ENCODE data around the gene OR3A2. TPM values are rescaled to one million over a fixed set of nuclear protein-coding genes. Genes with fewer than 3 reads are reported as not detected.
"Not testable (repeated sequence)": the region's sequence is repeated elsewhere in the genome, so short reads cannot be mapped to it uniquely, and the experiment has no call there.

The OR3A2 gene
- polyA plus RNA-seq, 2 donors = not detected

- not testable (repeated sequence) for H3K36me3 ChIP-seq (ENCODE audit: control insufficient read depth in 2 of 2, insufficient read depth in 2 of 2, low read length in 1 of 2); H3K9me3 ChIP-seq (ENCODE audit: control insufficient read depth in 2 of 2, insufficient read depth in 1 of 2, low read depth in 1 of 2, low read length in 1 of 2); H3K4me3 ChIP-seq (ENCODE audit: low read depth in 1 of 2, low read length in 2 of 2); H3K4me1 ChIP-seq (ENCODE audit: control insufficient read depth in 2 of 2, insufficient read depth in 2 of 2, low read length in 1 of 2); H3K27ac ChIP-seq (ENCODE audit: low read depth in 2 of 2, low read length in 1 of 2); H3K27me3 ChIP-seq (ENCODE audit: control insufficient read depth in 1 of 2, insufficient read depth in 2 of 2, low read length in 2 of 2)
- WGBS, 2 donors = 94 to 100% methylated on average over 1 of the region's 2 CpGs
Measured at GRCh38 chr17:3249013-3249412, 137.1 kb downstream of the OR3A2 start.

GRCh38 chr17:3244841-3245240 lies 141.3 kb downstream of the OR3A2 start:
- H3K4me1 ChIP-seq (ENCODE audit: control insufficient read depth in 2 of 2, insufficient read depth in 2 of 2, low read length in 1 of 2); H3K27ac ChIP-seq (ENCODE audit: low read depth in 2 of 2, low read length in 1 of 2); H3K4me3 ChIP-seq (ENCODE audit: low read depth in 1 of 2, low read length in 2 of 2); H3K27me3 ChIP-seq (ENCODE audit: control insufficient read depth in 1 of 2, insufficient read depth in 2 of 2, low read length in 2 of 2); H3K36me3 ChIP-seq (ENCODE audit: control insufficient read depth in 2 of 2, insufficient read depth in 2 of 2, low read length in 1 of 2); H3K9me3 ChIP-seq (ENCODE audit: control insufficient read depth in 2 of 2, insufficient read depth in 1 of 2, low read depth in 1 of 2, low read length in 1 of 2): not testable (repeated sequence)
- 30 to 47% methylated on average over 1 of the region's 1 CpG for WGBS, 2 donors

DNA sequence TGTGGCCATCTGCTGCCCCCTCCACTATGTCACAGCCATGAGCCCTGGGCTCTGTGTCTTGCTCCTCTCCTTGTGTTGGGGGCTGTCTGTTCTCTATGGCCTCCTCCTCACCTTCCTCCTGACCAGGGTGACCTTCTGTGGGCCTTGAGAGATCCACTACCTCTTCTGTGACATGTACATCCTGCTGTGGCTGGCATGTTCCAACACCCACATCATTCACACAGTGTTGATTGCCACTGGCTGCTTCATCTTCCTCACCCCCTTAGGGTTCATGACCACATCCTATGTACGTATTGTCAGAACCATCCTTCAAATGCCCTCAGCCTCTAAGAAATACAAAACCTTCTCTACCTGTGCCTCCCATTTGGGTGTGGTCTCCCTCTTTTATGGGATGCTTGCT lies 145.1 kb downstream of the OR3A2 start:
- not testable (repeated sequence) for H3K27ac ChIP-seq (ENCODE audit: low read depth in 2 of 2, low read length in 1 of 2); H3K27me3 ChIP-seq (ENCODE audit: control insufficient read depth in 1 of 2, insufficient read depth in 2 of 2, low read length in 2 of 2); H3K4me1 ChIP-seq (ENCODE audit: control insufficient read depth in 2 of 2, insufficient read depth in 2 of 2, low read length in 1 of 2); H3K4me3 ChIP-seq (ENCODE audit: low read depth in 1 of 2, low read length in 2 of 2); H3K36me3 ChIP-seq (ENCODE audit: control insufficient read depth in 2 of 2, insufficient read depth in 2 of 2, low read length in 1 of 2); H3K9me3 ChIP-seq (ENCODE audit: control insufficient read depth in 2 of 2, insufficient read depth in 1 of 2, low read depth in 1 of 2, low read length in 1 of 2)
- WGBS, 2 donors = 90% methylated on average over 1 of the region's 1 CpG; no CpG with 5 or more reads in 1 of the 2 donors

DNA sequence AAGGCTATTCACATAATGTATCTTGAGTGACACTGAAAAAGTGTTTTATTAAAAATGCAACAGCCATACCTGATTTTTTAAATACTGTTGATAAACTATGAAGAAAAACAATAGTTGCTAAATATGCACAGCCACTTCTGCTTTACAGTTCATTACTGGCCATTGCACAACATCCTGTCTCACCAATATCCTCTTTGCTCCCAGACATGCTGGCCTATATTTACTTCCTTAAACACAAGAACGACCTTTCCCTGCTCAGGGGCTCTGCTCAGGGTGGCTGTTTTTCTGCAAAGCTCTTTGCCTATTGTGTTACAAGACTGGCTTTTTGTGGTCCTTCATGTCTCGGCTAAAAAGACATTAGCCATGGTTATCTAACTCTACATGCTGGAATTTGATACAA lies 147.4 kb downstream of the OR3A2 start:
- H3K27ac ChIP-seq (ENCODE audit: low read depth in 2 of 2, low read length in 1 of 2); H3K9me3 ChIP-seq (ENCODE audit: control insufficient read depth in 2 of 2, insufficient read depth in 1 of 2, low read depth in 1 of 2, low read length in 1 of 2); H3K36me3 ChIP-seq (ENCODE audit: control insufficient read depth in 2 of 2, insufficient read depth in 2 of 2, low read length in 1 of 2); H3K4me3 ChIP-seq (ENCODE audit: low read depth in 1 of 2, low read length in 2 of 2); H3K27me3 ChIP-seq (ENCODE audit: control insufficient read depth in 1 of 2, insufficient read depth in 2 of 2, low read length in 2 of 2); H3K4me1 ChIP-seq (ENCODE audit: control insufficient read depth in 2 of 2, insufficient read depth in 2 of 2, low read length in 1 of 2): not testable (repeated sequence)
- 0 to 9% methylated on average over 1 of the region's 2 CpGs for WGBS, 2 donors

- H3K27ac ChIP-seq (ENCODE audit: low read depth in 2 of 2, low read length in 1 of 2); H3K27me3 ChIP-seq (ENCODE audit: control insufficient read depth in 1 of 2, insufficient read depth in 2 of 2, low read length in 2 of 2); H3K4me3 ChIP-seq (ENCODE audit: low read depth in 1 of 2, low read length in 2 of 2); H3K9me3 ChIP-seq (ENCODE audit: control insufficient read depth in 2 of 2, insufficient read depth in 1 of 2, low read depth in 1 of 2, low read length in 1 of 2); H3K36me3 ChIP-seq (ENCODE audit: control insufficient read depth in 2 of 2, insufficient read depth in 2 of 2, low read length in 1 of 2); H3K4me1 ChIP-seq (ENCODE audit: control insufficient read depth in 2 of 2, insufficient read depth in 2 of 2, low read length in 1 of 2): not testable (repeated sequence)
- 83 to 85% methylated on average over 6 to 8 of the region's 8 CpGs for WGBS, 2 donors
Measured at GRCh38 chr17:3232300-3232699, 153.8 kb downstream of the OR3A2 start.

Other genes starting within 250 kb of the OR3A2 start
- gene OR1A2, start 188.8 kb downstream of the OR3A2 start, polyA plus RNA-seq = not detected
- gene OR1A1, start 178.6 kb downstream of the OR3A2 start, polyA plus RNA-seq = not detected
- gene OR3A1, start 87.9 kb downstream of the OR3A2 start, polyA plus RNA-seq = not detected
- not detected for gene OR1E1, start 12.1 kb upstream of the OR3A2 start, polyA plus RNA-seq
- not detected for gene OR3A3, start 25.1 kb upstream of the OR3A2 start, polyA plus RNA-seq
- gene OR1E2, start 47.5 kb upstream of the OR3A2 start, polyA plus RNA-seq = not detected
- under 1 TPM in 1 of 2 donors, not detected in 1; 0.02 TPM for gene SPATA22, start 85.5 kb upstream of the OR3A2 start, polyA plus RNA-seq
- gene ASPA, start 89.7 kb upstream of the OR3A2 start, polyA plus RNA-seq = under 1 TPM; 0.38 to 0.61 TPM
- gene TRPV3, start 171.5 kb upstream of the OR3A2 start, polyA plus RNA-seq = under 1 TPM; 0.16 to 0.83 TPM
- gene TRPV1, start 223.1 kb upstream of the OR3A2 start, polyA plus RNA-seq = 1 to 10 TPM; 1.3 to 4.7 TPM
- gene SHPK, start 249.9 kb upstream of the OR3A2 start, polyA plus RNA-seq = 1 to 10 TPM; 7.2 to 8.5 TPM

Data from esophagus (tissue), 2 donors.